ENCODE data around the gene YARS1. TPM values are rescaled to one million over a fixed set of nuclear protein-coding genes. Genes with fewer than 3 reads are reported as not detected.

The YARS1 gene
- total RNA-seq, 3 donors from 2014 or later: 243 to 304 (median 264) TPM

GRCh38 chr1:32755098-32755809, 61.9 kb downstream of the YARS1 start:
- DNase-seq (no peak), ATAC-seq (no peak)
- Mint-ChIP-seq H3K36me3 (ENCODE audit: insufficient read depth) (no peaks in the 10 kb centered on the region), H3K4me3 (peak overlapping the region; percentile 24), H3K9me3 (no peaks in the 10 kb centered on the region), H3K4me1 (ENCODE audit: low read depth) (peaks cover 22% of the 10 kb centered on the region), H3K27me3 (ENCODE audit: low read depth) (peaks cover 6% of the 10 kb centered on the region)

DNA sequence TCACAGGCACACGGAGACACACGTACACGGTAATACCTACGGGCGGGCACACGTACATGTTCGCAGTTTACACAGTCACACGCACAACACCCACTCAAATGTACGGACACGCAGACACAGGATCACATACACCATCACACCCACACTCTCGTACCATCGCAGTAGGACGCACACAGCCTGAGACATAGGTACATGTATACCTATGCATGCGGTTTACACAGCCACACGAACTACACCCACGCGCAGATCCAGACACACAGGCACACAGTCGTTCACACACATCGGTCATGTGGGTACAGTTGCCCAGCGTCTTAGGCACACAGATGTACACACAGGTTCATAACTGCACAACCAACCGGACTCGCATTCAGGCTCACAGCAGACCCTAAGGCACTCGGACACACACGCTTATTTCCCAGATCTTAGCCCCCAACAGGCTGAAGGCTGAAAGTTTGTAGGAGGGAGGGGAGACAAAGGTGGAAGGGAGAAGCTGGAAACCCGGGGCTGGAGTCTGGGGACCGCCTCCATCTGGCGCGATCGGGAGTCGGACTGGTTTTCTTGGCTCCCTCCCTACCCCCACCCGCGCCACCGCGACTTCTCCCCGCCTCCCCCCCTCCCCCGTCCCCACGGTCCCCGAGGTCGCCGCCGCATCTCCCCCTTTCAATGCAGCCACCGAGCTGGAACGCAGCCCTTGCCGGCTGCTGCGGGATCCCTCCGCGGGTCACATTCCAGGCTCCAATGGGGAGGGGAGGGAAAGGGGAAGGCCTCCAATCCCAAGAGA, 62.7 kb downstream of the YARS1 start:
- ATAC-seq (peak; percentile 70 to 83), DNase-seq (peak; percentile 54)
- Mint-ChIP-seq H3K36me3 (ENCODE audit: insufficient read depth) (no peaks in the 10 kb centered on the region), H3K9me3 (no peaks in the 10 kb centered on the region), H3K4me1 (ENCODE audit: low read depth) (peaks cover 16% of the 10 kb centered on the region), H3K27me3 (ENCODE audit: low read depth) (peaks cover 6% of the 10 kb centered on the region), H3K4me3 (peak overlapping the region; percentile 70)

- no peaks in the 10 kb centered on the region for H3K36me3 Mint-ChIP-seq (ENCODE audit: insufficient read depth)
Observed at GRCh38 chr1:32753532-32754316, 63.4 kb downstream of the YARS1 start.

DNA sequence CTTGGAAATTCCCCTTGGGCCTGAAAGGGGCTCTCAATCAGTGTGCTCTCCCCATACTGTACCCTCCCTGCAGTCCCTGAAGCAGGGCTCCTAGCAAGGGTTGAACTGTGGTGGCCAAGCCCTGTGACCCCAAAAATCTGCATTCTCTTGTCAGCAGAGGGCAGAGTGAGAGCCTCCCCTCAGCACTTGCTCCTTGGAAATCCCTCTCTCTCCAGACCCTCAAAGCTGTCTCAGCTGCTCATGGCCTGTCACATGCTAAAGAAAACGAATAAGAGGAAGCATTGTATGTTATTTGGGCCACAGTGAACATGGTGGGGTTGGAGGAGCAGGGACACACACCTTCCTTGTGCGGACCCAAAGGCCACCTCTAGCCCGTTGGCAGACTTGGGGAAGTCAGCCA, 67.4 kb downstream of the YARS1 start:
- Mint-ChIP-seq H3K36me3 (ENCODE audit: insufficient read depth) (no peaks in the 10 kb centered on the region), H3K4me3 (no peak overlapping the region), H3K4me1 (ENCODE audit: low read depth) (peaks cover 9% of the 10 kb centered on the region), H3K9me3 (no peaks in the 10 kb centered on the region), H3K27me3 (ENCODE audit: low read depth) (peaks cover 6% of the 10 kb centered on the region)
- ATAC-seq: no peak
- DNase-seq: no peak

More at GRCh38 chr1:32753532-32754316, 63.4 kb downstream of the YARS1 start:
- Mint-ChIP-seq H3K27me3 (ENCODE audit: low read depth) (peaks cover 6% of the 10 kb centered on the region), H3K4me1 (ENCODE audit: low read depth) (peaks cover 10% of the 10 kb centered on the region), H3K4me3 (peak overlapping the region; percentile 70), H3K9me3 (no peaks in the 10 kb centered on the region)
- peak; percentile 85 to 92 for ATAC-seq
- peak; percentile 59 for DNase-seq

GRCh38 chr1:32749332-32749731, 67.8 kb downstream of the YARS1 start:
- Mint-ChIP-seq H3K4me3 (no peak overlapping the region), H3K27me3 (ENCODE audit: low read depth) (peaks cover 6% of the 10 kb centered on the region), H3K36me3 (ENCODE audit: insufficient read depth) (no peaks in the 10 kb centered on the region), H3K9me3 (no peaks in the 10 kb centered on the region), H3K4me1 (ENCODE audit: low read depth) (peaks cover 7% of the 10 kb centered on the region)
- DNase-seq (no peak), ATAC-seq (no peak)

DNA sequence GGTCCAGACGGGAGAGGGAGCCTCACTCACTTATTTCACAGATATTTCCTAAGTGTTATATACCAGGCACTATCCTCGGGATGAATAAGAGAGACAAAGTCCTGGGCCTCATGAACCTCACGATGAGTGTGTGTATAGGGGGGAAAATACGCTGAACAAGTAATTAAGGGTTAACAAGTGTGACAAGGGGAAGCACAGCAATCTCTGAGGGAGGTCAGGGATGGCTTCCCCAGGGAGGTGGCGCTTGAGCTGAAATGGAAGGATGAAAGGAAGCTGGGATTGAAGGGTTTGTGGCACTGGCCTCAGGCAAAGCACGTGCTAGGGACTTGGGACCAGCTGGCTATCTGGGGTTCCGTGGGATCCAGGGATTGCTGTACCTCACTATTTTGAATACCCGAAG, 68.2 kb downstream of the YARS1 start:
- H3K36me3 Mint-ChIP-seq (ENCODE audit: insufficient read depth): no peaks in the 10 kb centered on the region
- H3K4me3 Mint-ChIP-seq: no peak overlapping the region
- peaks cover 5% of the 10 kb centered on the region for H3K4me1 Mint-ChIP-seq (ENCODE audit: low read depth)
- peaks cover 9% of the 10 kb centered on the region for H3K27me3 Mint-ChIP-seq (ENCODE audit: low read depth)
- H3K9me3 Mint-ChIP-seq: no peaks in the 10 kb centered on the region
- ATAC-seq (no peak), DNase-seq (no peak)

- H3K4me3 Mint-ChIP-seq: no peak overlapping the region
- H3K36me3 Mint-ChIP-seq (ENCODE audit: insufficient read depth): no peaks in the 10 kb centered on the region
- H3K27me3 Mint-ChIP-seq (ENCODE audit: low read depth): peaks cover 10% of the 10 kb centered on the region
- DNase-seq: no peak
- ATAC-seq: no peak
- peaks cover 3% of the 10 kb centered on the region for H3K4me1 Mint-ChIP-seq (ENCODE audit: low read depth)
- no peaks in the 10 kb centered on the region for H3K9me3 Mint-ChIP-seq
Observed at GRCh38 chr1:32748348-32748747, 68.8 kb downstream of the YARS1 start.

GRCh38 chr1:32746130-32746529, 71.0 kb downstream of the YARS1 start:
- H3K4me1 Mint-ChIP-seq (ENCODE audit: low read depth): no peaks in the 10 kb centered on the region
- no peak overlapping the region for H3K4me3 Mint-ChIP-seq
- H3K36me3 Mint-ChIP-seq (ENCODE audit: insufficient read depth): no peaks in the 10 kb centered on the region
- DNase-seq (no peak), ATAC-seq (no peak)
- peaks cover 12% of the 10 kb centered on the region for H3K27me3 Mint-ChIP-seq (ENCODE audit: low read depth)
- no peaks in the 10 kb centered on the region for H3K9me3 Mint-ChIP-seq

GRCh38 chr1:32744071-32744425, 73.1 kb downstream of the YARS1 start:
- no peak for ATAC-seq
- Mint-ChIP-seq H3K27me3 (ENCODE audit: low read depth) (peaks cover 20% of the 10 kb centered on the region), H3K4me3 (no peak overlapping the region), H3K36me3 (ENCODE audit: insufficient read depth) (no peaks in the 10 kb centered on the region), H3K9me3 (no peaks in the 10 kb centered on the region), H3K4me1 (ENCODE audit: low read depth) (no peaks in the 10 kb centered on the region)
- no peak for DNase-seq

DNA sequence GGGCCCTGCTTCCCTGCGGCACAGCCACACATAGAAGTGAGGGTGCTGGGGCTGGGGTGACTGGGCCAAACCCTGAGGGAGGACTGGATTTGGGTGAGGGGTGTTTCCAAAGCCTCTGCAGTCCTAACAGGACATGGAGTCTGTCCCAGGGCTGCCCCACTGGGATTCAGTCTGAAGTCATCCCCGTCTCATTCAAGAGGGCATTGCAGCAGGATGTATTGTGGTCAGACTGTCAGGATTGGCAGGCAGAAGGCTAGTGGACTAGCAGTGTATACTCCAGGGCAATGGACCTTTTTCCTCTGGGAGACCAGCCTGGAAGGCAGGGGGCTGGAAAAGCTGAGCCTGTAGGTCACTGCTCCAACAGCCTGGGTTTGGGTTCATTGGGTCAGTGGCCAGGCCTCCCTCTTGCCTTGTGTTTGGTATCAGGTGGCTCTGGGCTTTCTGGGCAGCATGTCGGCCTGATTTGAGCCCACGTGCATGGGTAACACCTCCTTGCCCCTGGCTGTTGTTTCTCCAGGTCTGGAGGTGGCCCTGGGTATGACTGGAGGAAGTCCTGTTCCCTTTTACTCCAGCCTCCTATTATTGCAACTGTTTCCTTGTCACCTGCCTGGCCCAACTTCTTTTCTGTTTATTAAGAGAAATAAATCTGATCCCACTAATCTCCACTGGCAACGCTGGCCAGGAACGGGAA, 73.6 kb downstream of the YARS1 start:
- H3K36me3 Mint-ChIP-seq (ENCODE audit: insufficient read depth): no peaks in the 10 kb centered on the region
- no peaks in the 10 kb centered on the region for H3K4me1 Mint-ChIP-seq (ENCODE audit: low read depth)
- DNase-seq (no peak), ATAC-seq (no peak)
- peaks cover 20% of the 10 kb centered on the region for H3K27me3 Mint-ChIP-seq (ENCODE audit: low read depth)
- H3K4me3 Mint-ChIP-seq: no peak overlapping the region
- H3K9me3 Mint-ChIP-seq: no peaks in the 10 kb centered on the region

DNA sequence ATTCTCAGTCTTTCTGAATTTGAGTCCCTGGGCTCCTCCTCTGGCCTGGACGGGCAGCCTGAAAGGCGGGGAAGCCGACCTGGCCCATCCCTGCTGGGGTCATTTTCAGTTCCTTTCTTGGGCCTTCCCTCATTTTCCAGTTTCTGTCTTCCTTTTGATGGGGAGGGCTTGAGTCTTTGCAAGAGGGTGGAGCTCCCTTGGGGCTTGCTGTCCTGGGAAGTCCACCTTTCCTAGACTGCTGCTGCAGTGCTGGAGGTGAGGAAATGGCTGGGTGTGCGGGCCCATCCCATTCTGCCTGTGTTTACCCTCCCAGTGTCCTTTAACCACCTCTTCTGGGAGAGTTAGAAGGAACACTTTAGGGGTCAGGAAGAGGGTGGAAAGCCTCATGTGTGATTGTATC, 74.2 kb downstream of the YARS1 start:
- H3K27me3 Mint-ChIP-seq (ENCODE audit: low read depth): peaks cover 20% of the 10 kb centered on the region
- no peaks in the 10 kb centered on the region for H3K36me3 Mint-ChIP-seq (ENCODE audit: insufficient read depth)
- H3K4me1 Mint-ChIP-seq (ENCODE audit: low read depth): no peaks in the 10 kb centered on the region
- ATAC-seq (no peak), DNase-seq (no peak)
- H3K4me3 Mint-ChIP-seq: peak overlapping the region; percentile 67
- H3K9me3 Mint-ChIP-seq: no peaks in the 10 kb centered on the region

- ATAC-seq (peak in 1 of 2 donors; percentile 12), DNase-seq (no peak)
- Mint-ChIP-seq H3K9me3 (no peaks in the 10 kb centered on the region), H3K27me3 (ENCODE audit: low read depth) (peaks cover 20% of the 10 kb centered on the region), H3K4me1 (ENCODE audit: low read depth) (no peaks in the 10 kb centered on the region), H3K36me3 (ENCODE audit: insufficient read depth) (no peaks in the 10 kb centered on the region), H3K4me3 (peak overlapping the region; percentile 67)
Observed at GRCh38 chr1:32742199-32742947, 74.8 kb downstream of the YARS1 start.

GRCh38 chr1:32741413-32742198, 75.6 kb downstream of the YARS1 start:
- ATAC-seq (peak; percentile 45 to 56), DNase-seq (no peak)
- H3K4me1 Mint-ChIP-seq (ENCODE audit: low read depth): no peaks in the 10 kb centered on the region
- peak overlapping the region; percentile 72 for H3K4me3 Mint-ChIP-seq
- peaks cover 20% of the 10 kb centered on the region for H3K27me3 Mint-ChIP-seq (ENCODE audit: low read depth)
- no peaks in the 10 kb centered on the region for H3K9me3 Mint-ChIP-seq
- H3K36me3 Mint-ChIP-seq (ENCODE audit: insufficient read depth): no peaks in the 10 kb centered on the region
